Stimulated activated naive CD8-positive, alpha-beta T cell treated with anti-CD3 and anti-CD28 coated beads, Interleukin-15, Interleukin-2, amounts not matched to agents 100 ng/mL and 50 ng/mL, for 24 hours (primary cell): Measurements from ENCODE around the gene NUP188.

Source experiments
- H3K27ac Mint-ChIP-seq: one replicate; pipeline ENCODE4 v1.8.0; 2021; ENCODE audit warnings: mild to moderate bottlenecking, mixed read lengths
- H3K27me3 Mint-ChIP-seq: one replicate; pipeline ENCODE4 v1.8.0; 2021; ENCODE audit warnings: mixed read lengths
- H3K36me3 Mint-ChIP-seq: one replicate; pipeline ENCODE4 v1.8.0; 2021; ENCODE audit warnings: low read depth, mixed read lengths
- H3K4me1 Mint-ChIP-seq: one replicate; pipeline ENCODE4 v1.8.0; 2021; ENCODE audit warnings: low read depth, mixed read lengths
- H3K4me3 Mint-ChIP-seq: one replicate; pipeline ENCODE4 v1.8.0; 2021; ENCODE audit warnings: mild to moderate bottlenecking, mixed read lengths
- H3K9me3 Mint-ChIP-seq: one replicate; pipeline ENCODE4 v1.8.0; 2021; ENCODE audit warnings: mixed read lengths

NUP188 gene

GRCh38 chr9:128947527-128948301 lies at the start of gene NUP188, which contains the start of gene DOLK:
NUP188 (plus strand) TSS chr9:128947699; CDS start chr9:128947720, 21 bp downstream.
DOLK (minus strand) TSS chr9:128947603; CDS start chr9:128947303, 300 bp downstream.
- no peaks in the 10 kb centered on the region for H3K27me3 Mint-ChIP-seq
- peaks cover 28% of the 10 kb centered on the region for H3K36me3 Mint-ChIP-seq
- H3K9me3 Mint-ChIP-seq: no peaks in the 10 kb centered on the region
- H3K27ac Mint-ChIP-seq: peak within 1 kb of the TSS; percentile 92
- H3K4me3 Mint-ChIP-seq: peak within 1 kb of the TSS; percentile 90
- peaks cover 34% of the 10 kb centered on the region for H3K4me1 Mint-ChIP-seq

- Mint-ChIP-seq H3K4me1 (peaks cover 66% of the 10 kb centered on the region), H3K9me3 (no peaks in the 10 kb centered on the region), H3K27me3 (no peaks in the 10 kb centered on the region), H3K27ac (peak overlapping the region; percentile 97), H3K4me3 (no peak overlapping the region), H3K36me3 (peaks cover 7% of the 10 kb centered on the region)
Observed at GRCh38 chr9:128898382-128898781, 49.1 kb upstream of the NUP188 start.

- H3K4me1 Mint-ChIP-seq: peaks cover 69% of the 10 kb centered on the region
Observed at GRCh38 chr9:128898845-128899565, 48.5 kb upstream of the NUP188 start.

GRCh38 chr9:128899566-128900322 lies 47.8 kb upstream of the NUP188 start:
- Mint-ChIP-seq H3K4me1 (peaks cover 70% of the 10 kb centered on the region), H3K36me3 (peaks cover 4% of the 10 kb centered on the region), H3K9me3 (no peaks in the 10 kb centered on the region), H3K27me3 (no peaks in the 10 kb centered on the region), H3K4me3 (peak overlapping the region; percentile 62), H3K27ac (peak overlapping the region; percentile 97)

More at GRCh38 chr9:128898845-128899565, 48.5 kb upstream of the NUP188 start:
- peak overlapping the region; percentile 62 for H3K4me3 Mint-ChIP-seq
- no peaks in the 10 kb centered on the region for H3K27me3 Mint-ChIP-seq
- peaks cover 4% of the 10 kb centered on the region for H3K36me3 Mint-ChIP-seq
- H3K27ac Mint-ChIP-seq: peak overlapping the region; percentile 97
- no peaks in the 10 kb centered on the region for H3K9me3 Mint-ChIP-seq

GRCh38 chr9:128901379-128901778 lies 46.1 kb upstream of the NUP188 start:
- H3K4me1 Mint-ChIP-seq: peaks cover 58% of the 10 kb centered on the region

GRCh38 chr9:128901822-128902221 lies 45.7 kb upstream of the NUP188 start:
- Mint-ChIP-seq H3K4me3 (peak overlapping the region; percentile 3), H3K27ac (peak overlapping the region; percentile 83), H3K9me3 (no peaks in the 10 kb centered on the region), H3K4me1 (peaks cover 58% of the 10 kb centered on the region), H3K36me3 (peaks cover 3% of the 10 kb centered on the region), H3K27me3 (no peaks in the 10 kb centered on the region)

More at GRCh38 chr9:128901379-128901778, 46.1 kb upstream of the NUP188 start:
- H3K9me3 Mint-ChIP-seq: no peaks in the 10 kb centered on the region
- H3K27me3 Mint-ChIP-seq: no peaks in the 10 kb centered on the region
- H3K4me3 Mint-ChIP-seq: no peak overlapping the region
- H3K36me3 Mint-ChIP-seq: peaks cover 4% of the 10 kb centered on the region
- no peak overlapping the region for H3K27ac Mint-ChIP-seq

GRCh38 chr9:128902351-128903078 lies 45.0 kb upstream of the NUP188 start:
- no peaks in the 10 kb centered on the region for H3K27me3 Mint-ChIP-seq
- peaks cover 3% of the 10 kb centered on the region for H3K36me3 Mint-ChIP-seq
- H3K4me1 Mint-ChIP-seq: peaks cover 55% of the 10 kb centered on the region
- H3K9me3 Mint-ChIP-seq: no peaks in the 10 kb centered on the region
- H3K27ac Mint-ChIP-seq: peak overlapping the region; percentile 83
- peak overlapping the region; percentile 51 for H3K4me3 Mint-ChIP-seq

- Mint-ChIP-seq H3K27me3 (no peaks in the 10 kb centered on the region), H3K4me3 (no peak overlapping the region), H3K27ac (peak overlapping the region; percentile 83), H3K4me1 (peaks cover 52% of the 10 kb centered on the region), H3K9me3 (no peaks in the 10 kb centered on the region), H3K36me3 (peaks cover 9% of the 10 kb centered on the region)
Observed at GRCh38 chr9:128903079-128903461, 44.4 kb upstream of the NUP188 start.

- Mint-ChIP-seq H3K4me3 (no peak overlapping the region), H3K9me3 (no peaks in the 10 kb centered on the region)
Observed at GRCh38 chr9:128903871-128904620, 43.5 kb upstream of the NUP188 start.

GRCh38 chr9:128905964-128906363 lies 41.5 kb upstream of the NUP188 start:
- peaks cover 25% of the 10 kb centered on the region for H3K36me3 Mint-ChIP-seq
- peak overlapping the region; percentile 22 for H3K27ac Mint-ChIP-seq
- H3K4me1 Mint-ChIP-seq: peaks cover 51% of the 10 kb centered on the region
- H3K9me3 Mint-ChIP-seq: no peaks in the 10 kb centered on the region
- H3K4me3 Mint-ChIP-seq: no peak overlapping the region
- no peaks in the 10 kb centered on the region for H3K27me3 Mint-ChIP-seq

More at GRCh38 chr9:128903871-128904620, 43.5 kb upstream of the NUP188 start:
- peaks cover 50% of the 10 kb centered on the region for H3K4me1 Mint-ChIP-seq
- H3K36me3 Mint-ChIP-seq: peaks cover 14% of the 10 kb centered on the region
- H3K27me3 Mint-ChIP-seq: no peaks in the 10 kb centered on the region
- peak overlapping the region; percentile 83 for H3K27ac Mint-ChIP-seq

- H3K4me3 Mint-ChIP-seq: no peak overlapping the region
- H3K36me3 Mint-ChIP-seq: peaks cover 25% of the 10 kb centered on the region
- no peaks in the 10 kb centered on the region for H3K9me3 Mint-ChIP-seq
- H3K27me3 Mint-ChIP-seq: no peaks in the 10 kb centered on the region
- H3K4me1 Mint-ChIP-seq: peaks cover 56% of the 10 kb centered on the region
- no peak overlapping the region for H3K27ac Mint-ChIP-seq
Observed at GRCh38 chr9:128906741-128907140, 40.8 kb upstream of the NUP188 start.

GRCh38 chr9:128908372-128908771 lies 39.1 kb upstream of the NUP188 start:
- Mint-ChIP-seq H3K36me3 (peaks cover 34% of the 10 kb centered on the region), H3K4me1 (peaks cover 56% of the 10 kb centered on the region), H3K9me3 (no peaks in the 10 kb centered on the region), H3K4me3 (no peak overlapping the region), H3K27me3 (no peaks in the 10 kb centered on the region), H3K27ac (no peak overlapping the region)

GRCh38 chr9:128909859-128910258 lies 37.6 kb upstream of the NUP188 start:
- Mint-ChIP-seq H3K4me1 (peaks cover 56% of the 10 kb centered on the region), H3K36me3 (peaks cover 34% of the 10 kb centered on the region), H3K4me3 (no peak overlapping the region), H3K9me3 (no peaks in the 10 kb centered on the region), H3K27ac (no peak overlapping the region), H3K27me3 (no peaks in the 10 kb centered on the region)
